Epithelial cell of esophagus (primary cell): Measurements from ENCODE around the gene CDH13.

ENCODE experiments used
- DNase-seq: peaks from one replicate; pipeline ENCODE4 v3.0.0; 2010; ENCODE audit warnings: low read depth
- H3K4me3 ChIP-seq: 2 replicates; pipeline ENCODE4 v1.5.1; 2011; ENCODE audit warnings: mild to moderate bottlenecking, low read length, control low read depth
- CTCF ChIP-seq: IDR thresholded peaks from 2 replicates; pipeline ENCODE4 v1.5.1; 2011; ENCODE audit warnings: low read depth, mild to moderate bottlenecking, low read length, control low read depth, inconsistent platforms; ENCODE audit not compliant: insufficient read depth; ENCODE audit errors: missing control alignments

CDH13 gene

GRCh38 chr16:83447560-83447959 is 820.8 kb downstream of the CDH13 start:
- no peak for DNase-seq
- no peak for TF ChIP-seq CTCF
- no peak overlapping the region for H3K4me3 ChIP-seq

- no peak for DNase-seq
- TF ChIP-seq CTCF: no peak
- no peak overlapping the region for H3K4me3 ChIP-seq
These were observed 823.1 kb downstream of the CDH13 start for GRCh38 chr16:83449861-83450260.

- no peak for TF ChIP-seq CTCF
- H3K4me3 ChIP-seq: no peak overlapping the region
- DNase-seq: no peak
These were observed 827.2 kb downstream of the CDH13 start for GRCh38 chr16:83453977-83454376.

GRCh38 chr16:83455716-83456115 is 828.9 kb downstream of the CDH13 start:
- TF ChIP-seq CTCF: no peak
- DNase-seq: no peak
- no peak overlapping the region for H3K4me3 ChIP-seq

- DNase-seq: no peak
- no peak for TF ChIP-seq CTCF
- no peak overlapping the region for H3K4me3 ChIP-seq
These were observed 830.2 kb downstream of the CDH13 start for GRCh38 chr16:83456934-83457333.

GRCh38 chr16:83458612-83459011 is 831.8 kb downstream of the CDH13 start:
- DNase-seq: peak; percentile 74
- no peak overlapping the region for H3K4me3 ChIP-seq
- no peak for TF ChIP-seq CTCF

GRCh38 chr16:83464991-83465390 is 838.2 kb downstream of the CDH13 start:
- no peak overlapping the region for H3K4me3 ChIP-seq
- TF ChIP-seq CTCF: no peak
- DNase-seq: no peak
